Measurements from ENCODE around the gene SLC22A5.

DNA sequence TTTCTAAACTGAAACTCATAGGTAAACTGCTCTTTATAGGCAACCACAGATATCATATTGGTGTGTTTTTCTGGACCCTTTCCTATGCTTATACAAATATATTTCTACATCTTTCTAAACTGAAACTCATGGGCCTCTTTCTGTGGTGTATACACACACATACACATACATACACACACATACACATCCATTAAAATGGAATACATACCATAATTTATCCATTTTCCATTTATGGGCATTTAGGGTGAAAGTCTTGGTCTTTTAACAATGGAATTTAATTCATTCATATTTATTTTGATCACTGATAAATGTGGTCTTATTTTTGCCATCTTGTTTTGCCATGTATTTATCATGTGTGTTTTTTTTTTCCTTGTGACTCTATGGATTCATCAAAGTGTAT is 44.1 kb downstream of the SLC22A5 start:
- TF ChIP-seq POLR2AphosphoS5 (IDR thresholded peaks at IDR 0.05): no peak
- TF ChIP-seq, protein P1, sequence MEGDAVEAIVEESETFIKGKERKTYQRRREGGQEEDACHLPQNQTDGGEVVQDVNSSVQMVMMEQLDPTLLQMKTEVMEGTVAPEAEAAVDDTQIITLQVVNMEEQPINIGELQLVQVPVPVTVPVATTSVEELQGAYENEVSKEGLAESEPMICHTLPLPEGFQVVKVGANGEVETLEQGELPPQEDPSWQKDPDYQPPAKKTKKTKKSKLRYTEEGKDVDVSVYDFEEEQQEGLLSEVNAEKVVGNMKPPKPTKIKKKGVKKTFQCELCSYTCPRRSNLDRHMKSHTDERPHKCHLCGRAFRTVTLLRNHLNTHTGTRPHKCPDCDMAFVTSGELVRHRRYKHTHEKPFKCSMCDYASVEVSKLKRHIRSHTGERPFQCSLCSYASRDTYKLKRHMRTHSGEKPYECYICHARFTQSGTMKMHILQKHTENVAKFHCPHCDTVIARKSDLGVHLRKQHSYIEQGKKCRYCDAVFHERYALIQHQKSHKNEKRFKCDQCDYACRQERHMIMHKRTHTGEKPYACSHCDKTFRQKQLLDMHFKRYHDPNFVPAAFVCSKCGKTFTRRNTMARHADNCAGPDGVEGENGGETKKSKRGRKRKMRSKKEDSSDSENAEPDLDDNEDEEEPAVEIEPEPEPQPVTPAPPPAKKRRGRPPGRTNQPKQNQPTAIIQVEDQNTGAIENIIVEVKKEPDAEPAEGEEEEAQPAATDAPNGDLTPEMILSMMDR (IDR thresholded peaks at IDR 0.05): no peak

Measured in breast epithelium (tissue), 3 donors.